ENCODE measurements around the gene RFX2.
"Not testable (repeated sequence)": the region's sequence is repeated elsewhere in the genome, so short reads cannot be mapped to it uniquely, and the experiment has no call there.

RFX2 gene

DNA sequence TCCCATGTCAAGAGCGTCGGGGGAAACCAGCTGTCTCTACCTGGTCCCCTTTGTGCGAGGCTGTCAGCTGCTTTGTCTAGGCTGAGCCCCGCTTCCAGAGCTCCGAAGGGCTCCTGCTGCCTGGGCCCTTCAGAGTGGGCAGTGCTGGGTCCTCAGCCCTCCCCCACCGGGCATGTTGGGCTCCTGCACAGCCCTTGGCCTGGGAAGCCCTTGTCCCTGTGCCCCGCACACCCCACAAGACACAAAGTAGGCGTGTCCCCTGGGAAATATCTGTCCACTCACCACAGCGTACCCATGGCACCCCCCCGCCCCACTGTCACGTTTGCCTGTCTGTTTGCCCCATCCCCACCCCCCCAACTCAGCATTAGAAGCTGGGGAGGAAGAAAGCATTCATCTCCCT, 92.7 kb downstream of the RFX2 start:
- no peak for DNase-seq

DNA sequence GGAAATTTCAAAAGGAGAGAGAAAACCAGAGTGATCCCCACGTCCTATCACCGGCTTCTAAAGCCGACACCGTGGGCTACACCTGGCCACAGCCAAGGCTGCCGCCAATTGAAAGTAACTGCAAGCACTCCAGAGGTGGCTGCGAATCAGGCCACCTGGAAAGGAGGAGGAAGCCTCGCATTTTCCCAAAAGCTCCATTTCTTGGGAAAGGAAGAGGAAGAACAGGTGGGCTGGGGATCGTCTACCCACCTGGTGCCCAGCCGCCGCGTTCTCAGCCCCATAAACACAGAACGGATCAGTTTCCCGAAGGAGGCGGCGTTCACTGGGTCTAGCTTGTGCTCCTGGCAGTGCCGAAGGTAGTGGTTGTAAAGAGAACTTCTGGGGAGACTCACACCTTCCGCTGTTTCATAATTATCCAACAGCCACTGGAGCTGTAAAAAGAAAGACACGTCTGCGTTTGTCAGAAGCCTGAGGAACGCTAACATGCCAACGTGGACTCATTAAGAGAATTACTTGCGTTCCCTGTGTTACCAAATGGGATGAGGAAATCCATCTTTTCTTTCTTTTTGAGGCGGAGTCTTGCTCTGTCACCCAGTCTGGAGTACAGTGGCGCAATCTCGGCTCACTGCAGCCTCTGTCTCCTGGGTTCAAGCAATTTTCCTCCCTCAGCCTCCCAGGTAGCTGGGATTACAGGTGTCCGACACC, 94.3 kb downstream of the RFX2 start:
- DNase-seq, result no peak

DNA sequence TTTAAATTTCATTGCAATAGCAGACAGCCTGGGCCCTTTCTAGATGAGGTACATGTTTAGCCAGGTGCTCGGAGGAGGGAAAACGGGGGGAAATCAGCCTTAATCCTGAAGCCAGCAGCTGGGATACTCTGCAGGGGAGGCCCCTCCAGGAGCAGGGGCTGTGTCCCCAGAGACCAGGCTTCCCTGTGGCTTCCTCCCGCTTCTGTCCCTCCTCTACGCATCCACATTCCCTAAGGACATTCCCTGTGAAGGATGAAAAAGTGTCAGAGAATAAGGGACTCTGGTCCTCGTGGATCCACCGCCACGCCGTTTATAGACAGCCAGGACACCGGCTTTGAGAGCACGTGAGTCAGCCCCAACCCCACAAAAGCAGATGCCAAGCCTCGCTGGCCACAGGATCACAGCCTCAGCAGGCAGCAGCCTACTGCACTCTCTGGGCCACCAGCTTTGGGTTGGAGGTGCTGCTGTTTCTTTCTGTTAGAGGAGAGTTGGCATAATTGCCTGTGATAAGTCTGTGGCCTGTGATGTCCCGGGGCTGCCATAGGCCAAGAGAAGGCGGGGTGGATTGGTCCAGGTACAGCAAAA, 95.7 kb downstream of the RFX2 start:
- DNase-seq, result no peak

DNA sequence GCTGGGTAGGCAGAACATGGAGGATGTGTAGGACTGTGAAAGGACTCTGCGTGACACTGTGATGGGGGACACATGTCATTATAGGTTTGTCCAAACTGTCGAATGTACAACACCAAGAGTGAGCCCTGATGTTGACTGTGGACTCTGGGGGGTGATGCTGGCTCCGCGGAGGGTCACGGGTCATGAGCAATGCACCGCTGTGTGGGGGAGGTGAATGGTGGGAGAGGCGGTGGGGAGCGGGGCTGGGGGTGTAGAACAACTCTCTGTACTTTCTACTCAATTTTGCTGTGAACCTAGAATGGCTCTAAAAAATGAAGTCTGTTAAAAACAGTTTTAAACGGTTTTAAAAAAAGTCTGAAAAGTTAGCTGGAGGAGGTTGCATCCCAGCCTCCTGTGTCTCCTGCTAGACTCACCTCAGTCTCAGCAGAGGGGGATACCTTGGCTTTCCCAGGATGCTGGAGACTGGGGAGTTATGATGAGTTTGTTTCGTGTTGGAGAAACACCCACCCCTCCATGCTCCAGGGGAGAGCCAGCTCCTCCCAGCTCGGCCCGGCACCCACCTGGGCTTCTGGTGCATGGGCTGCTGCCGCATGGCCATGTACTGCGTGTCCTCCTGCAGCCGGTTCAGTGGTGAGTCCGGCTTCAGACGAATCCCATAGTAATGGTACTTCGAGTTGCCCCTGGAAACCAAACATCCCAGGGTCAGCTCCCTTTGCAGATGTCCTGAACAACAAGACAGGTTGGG, 97.7 kb downstream of the RFX2 start:
- DNase-seq, result no peak

DNA sequence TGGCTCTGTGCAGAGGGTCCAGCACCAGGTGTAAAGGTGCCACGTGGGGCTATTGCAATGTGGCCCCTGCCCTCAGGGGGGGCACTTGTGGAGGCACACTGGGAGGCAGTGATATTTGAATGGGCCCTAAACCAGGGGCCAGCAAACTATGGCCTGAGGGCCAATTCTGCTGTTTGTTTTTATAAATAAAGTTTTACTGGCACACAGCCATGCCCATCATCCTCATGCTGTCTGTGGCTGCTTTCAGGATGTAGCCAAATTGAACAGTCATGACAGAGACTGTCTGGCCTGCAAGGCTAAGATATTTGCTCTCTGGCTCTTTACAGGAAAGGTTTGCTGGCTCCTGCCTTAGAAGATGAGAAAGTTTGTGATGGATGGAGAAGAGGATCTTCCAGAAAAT, 98.5 kb downstream of the RFX2 start:
- DNase-seq, result no peak

DNA sequence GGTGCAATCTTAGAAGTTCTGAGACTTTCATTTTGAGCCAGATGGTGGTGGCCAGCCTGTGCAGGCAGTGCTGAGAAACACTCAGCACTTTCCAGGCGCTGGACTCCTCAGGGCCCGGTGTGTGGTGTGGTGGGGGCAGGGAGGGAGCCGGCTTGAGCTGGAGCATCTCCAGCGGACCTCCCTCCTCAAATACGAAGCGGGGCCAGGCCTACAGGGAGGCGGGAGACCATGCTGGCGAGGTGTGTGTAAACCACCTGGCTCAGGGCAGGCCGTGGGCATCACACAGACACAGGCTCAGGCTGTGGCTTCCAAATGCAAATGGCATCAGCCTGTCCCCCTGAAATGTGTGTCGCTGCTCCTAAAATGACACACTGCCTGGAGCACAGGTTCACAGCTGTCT, 99.1 kb downstream of the RFX2 start:
- DNase-seq, result no peak

DNA sequence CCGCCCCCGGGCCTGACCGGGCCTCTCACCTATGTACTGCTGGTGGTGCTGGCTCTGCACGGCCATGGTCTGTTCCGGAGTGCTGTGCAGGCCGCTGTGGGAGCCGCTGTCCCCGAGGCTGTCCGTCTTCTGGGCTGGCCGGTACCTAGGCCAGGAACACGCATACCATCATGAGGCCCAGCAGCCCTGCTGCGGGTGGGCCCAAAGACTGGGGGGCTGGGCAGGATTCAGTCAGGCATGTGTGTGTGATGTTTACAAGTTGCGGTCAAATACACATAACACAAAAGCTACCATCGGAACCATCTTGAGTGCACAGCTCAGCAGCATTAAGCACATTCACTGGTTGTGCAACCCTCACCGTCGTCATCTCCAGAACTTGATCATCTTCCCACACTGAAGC, 100.2 kb downstream of the RFX2 start:
- DNase-seq, result no peak

DNA sequence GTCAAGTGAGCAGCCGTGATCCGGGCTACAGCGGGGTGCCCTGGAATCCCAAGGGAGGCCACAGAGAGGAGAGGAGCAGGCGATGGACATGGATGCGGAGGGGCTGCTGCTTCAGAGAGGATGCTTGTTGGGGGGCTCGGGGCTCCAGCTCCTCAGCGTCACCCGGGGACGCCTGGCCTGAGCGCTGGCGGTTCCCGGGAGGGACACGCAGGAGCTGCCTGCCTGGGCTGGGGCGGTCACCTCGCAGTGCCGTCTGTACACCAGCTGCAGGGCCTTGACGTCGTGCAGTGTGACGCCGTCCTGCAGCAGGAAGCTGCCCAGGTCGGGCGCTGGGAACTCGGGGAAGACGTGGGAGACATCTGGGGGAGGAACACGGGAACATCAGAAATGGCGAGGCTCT, 102.4 kb downstream of the RFX2 start:
- DNase-seq, result no peak

DNA sequence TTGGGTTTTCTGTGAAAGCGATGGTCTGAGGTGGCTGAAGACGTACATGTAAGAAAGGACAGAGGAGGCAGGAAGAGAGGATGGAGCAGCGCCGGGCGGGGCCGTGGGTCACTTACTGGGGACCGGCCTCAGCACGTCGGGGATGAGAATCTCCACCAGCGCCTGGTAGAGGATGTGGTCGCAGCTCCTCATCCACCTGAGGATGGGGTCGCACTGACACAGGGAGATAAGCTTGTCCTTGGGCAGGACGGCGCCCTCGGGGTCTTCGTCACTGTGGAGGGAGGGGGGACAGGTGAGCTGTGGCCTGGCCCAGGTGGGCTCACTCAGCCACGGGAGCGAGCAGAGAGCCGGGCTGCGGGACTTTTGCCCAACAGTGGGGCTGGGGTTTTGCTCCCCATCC, 103.4 kb downstream of the RFX2 start:
- no peak for DNase-seq

DNA sequence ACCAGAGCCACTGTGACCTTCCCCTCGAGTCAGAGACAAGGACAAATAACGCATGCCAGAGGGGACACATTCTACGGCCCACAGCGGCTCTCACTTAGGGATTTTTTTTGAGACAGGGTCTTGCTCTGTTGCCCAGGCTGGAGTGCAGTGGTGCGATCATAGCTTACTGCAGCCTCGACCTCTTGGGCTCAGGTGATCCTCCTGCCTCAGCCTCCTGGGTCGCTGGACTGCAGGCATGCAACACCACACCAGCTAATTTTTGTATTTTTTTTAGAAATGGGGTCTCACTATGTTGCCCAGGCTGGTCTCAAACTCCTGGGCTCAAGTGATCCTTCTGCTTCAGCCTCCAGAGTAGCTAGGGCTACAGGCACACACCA, 104.2 kb downstream of the RFX2 start:
- DNase-seq, result not testable (repeated sequence)

DNA sequence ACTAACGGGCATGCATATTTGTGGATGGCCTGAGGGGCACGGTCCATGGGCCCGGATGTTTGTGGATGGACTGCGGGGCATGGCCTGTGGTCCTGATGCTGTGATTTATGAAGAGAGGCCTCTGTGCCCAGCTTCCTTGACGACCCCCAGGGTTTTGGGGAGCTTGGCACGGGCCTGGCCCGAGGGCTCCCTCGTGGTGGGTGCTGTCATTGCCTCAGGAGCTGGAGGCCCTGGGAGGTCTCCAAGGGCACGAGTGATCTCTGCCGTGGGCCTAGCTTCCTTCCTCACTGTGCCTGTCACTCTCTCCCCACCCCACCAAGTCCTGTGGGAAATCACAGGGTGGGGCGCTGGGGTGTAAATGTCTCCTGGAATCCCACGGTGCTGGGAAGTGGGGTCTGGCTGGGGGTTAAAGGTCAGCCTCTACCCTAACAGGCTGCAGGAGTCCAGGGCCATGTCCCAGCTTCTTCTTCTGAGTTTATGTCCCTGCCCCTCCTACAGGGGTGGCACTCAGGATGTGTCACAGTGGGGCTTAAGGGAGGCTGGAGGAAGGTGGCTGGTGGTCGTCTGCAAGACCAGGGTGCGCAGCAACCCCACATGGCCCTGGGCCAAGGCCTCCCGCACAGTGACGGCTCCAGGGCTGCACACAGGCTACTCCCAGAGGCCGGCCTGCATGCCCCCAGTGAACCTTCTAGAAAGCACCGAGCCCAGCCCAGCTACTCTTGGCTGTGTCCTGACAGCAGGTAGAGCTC, 104.8 kb downstream of the RFX2 start:
- no peak for DNase-seq

DNA sequence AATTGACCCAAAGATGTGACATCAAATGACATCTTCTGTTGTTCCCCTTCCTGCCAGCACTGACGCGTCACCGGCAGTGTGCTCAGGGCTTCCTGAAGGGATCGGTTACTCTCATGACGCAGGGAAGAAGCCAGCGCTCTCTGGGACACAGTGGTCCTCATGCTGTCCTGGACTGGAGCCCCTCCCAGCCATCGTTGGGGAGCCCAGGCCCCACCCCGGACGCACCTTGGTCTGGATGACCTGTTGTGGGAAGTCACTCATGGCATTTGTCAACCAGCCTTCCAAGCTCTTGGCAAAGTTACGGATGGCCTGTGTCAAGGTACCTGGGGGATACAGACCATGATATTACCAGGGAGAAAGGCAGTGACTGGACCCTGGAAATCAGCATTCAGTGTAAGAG, 106.3 kb downstream of the RFX2 start:
- DNase-seq, result no peak

DNA sequence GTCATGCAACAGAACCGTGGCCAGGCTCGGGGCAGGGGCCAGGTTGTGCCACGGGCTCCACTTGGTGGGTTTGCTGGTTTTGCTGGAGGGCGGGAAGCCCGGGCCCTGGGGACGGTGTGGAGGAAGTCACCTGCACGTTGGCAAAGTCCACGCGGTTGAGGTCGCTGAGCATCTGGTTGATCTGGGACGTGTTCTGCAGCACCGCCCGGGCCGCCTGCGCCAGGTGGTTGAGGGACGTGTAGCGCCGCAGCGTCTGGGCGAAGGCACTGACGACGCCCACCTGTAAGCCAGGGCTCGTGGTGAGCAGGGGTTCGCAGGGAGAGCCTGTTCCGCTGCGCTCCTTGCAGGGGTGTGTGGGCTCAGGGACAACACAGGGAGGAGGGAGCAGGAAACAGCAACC, 107.7 kb downstream of the RFX2 start:
- DNase-seq, result no peak

DNA sequence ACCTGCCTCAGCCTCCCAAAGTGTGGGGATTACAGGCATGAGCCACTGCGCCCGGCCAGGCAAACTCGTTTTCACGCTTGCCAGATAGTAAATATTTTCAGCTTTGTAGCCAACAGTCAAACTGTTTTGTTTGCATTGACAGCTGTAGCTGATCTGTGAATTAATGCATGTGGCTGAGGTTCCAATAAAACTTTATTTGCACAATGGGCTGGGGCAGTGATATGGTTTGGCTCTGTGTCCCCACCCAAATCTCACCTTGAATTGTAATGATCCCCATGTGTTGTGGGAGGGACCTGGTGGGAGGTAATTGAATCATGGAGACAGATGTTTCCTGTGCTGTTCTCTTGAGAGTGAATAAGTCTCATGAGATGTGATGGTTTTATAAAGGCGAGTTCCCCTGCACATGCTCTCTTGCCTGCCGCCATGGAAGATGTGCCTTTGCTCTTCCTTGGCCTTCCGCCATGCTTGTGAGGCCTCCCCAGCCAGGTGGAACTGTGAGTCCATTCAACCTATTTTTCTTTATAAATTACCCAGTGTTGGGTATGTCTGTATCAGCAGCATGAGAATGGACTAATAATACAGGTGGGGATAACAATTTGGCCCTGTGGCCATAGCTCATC, 110.0 kb downstream of the RFX2 start:
- no peak for DNase-seq

DNA sequence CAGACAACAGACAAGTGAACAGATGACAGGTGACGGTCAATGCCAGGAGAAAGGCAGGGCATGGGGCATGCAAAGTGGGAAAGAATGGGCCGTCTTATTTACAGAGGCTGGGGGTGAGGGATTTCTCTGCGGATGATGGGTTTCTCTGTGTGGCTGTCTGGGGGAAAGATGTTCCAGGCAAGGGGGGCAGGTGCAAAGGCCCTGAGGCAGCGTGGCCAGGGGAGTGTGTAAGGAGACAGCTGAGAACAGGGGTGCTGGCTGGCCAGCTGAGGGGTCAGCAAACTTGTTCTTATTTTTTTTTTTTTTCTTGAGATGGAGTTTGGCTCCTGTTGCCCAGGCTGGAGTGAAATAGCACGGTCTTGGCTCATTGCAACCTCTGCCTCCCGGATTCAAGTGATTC, 110.6 kb downstream of the RFX2 start:
- DNase-seq, result no peak

DNA sequence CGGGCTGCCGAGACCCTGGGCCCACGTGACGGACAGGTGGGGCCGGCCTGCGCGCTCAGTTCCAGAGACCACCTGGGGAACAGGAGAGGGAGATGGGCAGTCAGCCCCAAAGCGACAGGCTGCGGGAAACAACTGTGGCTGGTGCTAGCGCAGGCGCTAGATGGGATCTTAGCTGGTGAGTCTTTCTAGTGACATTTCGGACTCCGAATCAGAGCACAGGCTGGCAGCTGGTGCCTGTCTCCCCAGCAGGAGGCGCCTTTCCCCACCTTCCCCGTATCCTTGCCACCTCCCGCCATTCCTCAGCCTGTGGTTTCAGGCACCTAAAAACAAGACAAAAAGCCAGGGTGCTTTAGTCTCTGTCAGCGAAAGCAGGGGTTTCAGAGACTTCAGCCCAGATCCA, 112.9 kb downstream of the RFX2 start:
- no peak for DNase-seq

DNA sequence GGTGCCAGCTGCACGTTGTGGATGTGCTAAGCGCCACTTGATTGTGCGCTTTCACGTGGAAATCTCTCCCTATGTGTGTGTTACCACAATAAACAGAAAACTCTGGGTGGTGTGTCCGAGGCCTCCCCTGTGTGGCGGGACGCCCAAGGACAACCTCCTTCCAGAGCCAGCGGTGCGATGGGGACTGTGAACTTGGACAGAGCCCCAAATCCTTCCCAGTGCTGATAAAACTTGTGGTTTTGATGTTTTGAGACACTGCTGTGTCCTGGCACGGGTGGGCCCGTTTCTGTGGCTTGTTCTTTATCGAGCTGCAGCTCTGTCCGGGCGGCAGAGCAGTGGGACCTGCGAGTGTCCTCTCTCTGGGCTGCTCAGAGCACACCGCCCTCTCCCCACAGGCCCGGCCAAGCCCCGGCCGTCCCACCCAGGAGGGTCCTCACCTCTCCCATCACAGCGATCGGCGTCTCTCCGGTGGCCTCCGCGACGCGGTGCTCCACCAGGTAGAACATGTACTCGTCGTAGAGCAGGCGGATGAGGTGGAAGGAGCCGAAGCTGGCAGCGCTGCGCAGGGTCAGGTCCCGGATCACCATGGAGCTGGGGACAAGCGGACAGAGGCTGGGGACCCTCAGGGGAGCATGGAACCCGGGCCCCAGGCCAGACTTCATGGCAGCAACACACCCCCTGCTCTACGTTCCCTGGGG, 113.5 kb downstream of the RFX2 start:
- no peak for DNase-seq

DNA sequence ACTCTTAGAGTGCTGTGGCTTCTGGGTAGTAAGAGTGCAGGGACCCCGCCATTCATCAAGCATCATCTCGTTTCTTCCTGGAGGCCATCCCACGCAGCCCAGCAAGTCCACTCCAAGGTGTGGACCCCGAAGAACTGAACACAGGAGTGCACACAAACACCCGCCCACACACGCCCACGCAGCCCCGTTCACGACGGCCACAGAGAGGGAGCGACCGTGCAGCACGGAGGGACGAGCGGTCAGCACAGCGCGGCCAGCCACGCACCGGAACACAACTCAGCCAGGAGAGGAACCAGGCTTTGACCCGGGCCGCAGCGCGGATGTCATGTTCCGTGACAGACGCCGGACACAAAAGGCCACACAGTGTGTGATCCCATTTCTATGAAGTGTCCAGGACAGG, 114.2 kb downstream of the RFX2 start:
- no peak for DNase-seq

DNA sequence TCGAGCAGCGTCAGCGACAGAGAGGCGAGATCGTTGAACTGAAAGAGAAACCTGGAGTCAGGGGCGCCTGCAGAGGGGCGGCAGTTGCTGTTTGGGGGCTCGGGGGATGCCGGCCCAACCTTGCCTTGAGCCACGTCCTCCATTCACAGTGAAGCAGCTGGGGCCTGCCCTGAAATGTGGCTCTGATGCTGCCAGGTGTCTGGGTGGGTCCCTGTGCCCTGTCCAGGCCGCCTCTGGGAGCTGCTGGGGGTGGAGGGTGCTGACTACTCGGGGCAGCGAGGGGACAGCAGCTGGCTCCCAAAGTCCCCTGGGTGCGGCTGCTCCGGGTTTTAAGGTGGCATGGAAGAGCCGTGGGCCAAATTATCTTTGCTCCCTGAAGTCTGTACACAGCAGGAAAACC, 114.7 kb downstream of the RFX2 start:
- DNase-seq, result no peak

DNA sequence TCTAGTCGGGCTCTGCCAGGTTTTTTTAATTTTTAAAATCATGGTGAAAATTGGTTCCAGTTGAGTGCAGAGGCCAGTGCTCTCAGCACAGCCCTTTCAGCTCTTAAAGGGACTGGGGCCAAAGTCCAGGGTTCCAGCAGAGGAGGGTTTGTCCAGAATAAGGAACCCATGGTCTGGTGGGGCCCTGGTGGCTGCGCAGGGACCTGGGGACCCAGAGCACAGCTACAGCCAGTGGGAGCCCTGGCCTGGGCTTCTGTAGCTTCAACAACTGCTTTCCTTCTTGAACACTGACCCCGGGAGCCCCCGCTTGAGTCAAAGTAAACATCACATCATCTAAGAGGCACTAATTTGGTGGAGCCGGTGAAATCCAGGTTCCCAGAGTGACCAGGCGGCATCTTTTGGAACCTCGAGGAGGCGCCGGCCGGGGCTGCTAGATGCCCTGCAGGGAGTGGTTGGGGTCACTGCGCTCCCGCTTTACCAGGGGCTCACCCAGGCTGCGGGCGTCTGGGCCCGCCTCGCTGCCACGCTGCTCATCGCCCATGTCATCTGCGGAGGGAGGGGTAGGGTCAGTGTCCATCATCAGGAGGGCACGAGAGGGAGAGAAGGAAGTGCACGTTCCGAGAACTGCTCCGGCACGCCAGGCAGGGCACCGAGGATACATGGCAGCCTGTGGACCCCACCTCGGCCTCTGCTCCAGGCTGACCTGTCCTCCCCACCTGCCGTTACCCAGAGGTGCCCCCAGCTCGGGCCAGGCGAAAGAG, 115.7 kb downstream of the RFX2 start:
- no peak for DNase-seq

Measured in hypothalamus (tissue), 51 donors.